H1 (cell line): ENCODE measurements around the gene DARS1. TPM values are rescaled to one million over a fixed set of nuclear protein-coding genes. Genes with fewer than 3 reads are reported as not detected.

Experiments used
- CHD2 ChIP-seq: IDR thresholded peaks from 2 replicates; pipeline ENCODE4 v1.6.1; 2012; ENCODE audit warnings: low read length, improper control_type of control experiment
- EZH2 ChIP-seq: fragments of 200-600 bp; sonication (generic); IDR thresholded peaks from 2 replicates; pipeline ENCODE4 v1.7.1; 2012; ENCODE audit warnings: low read depth, mild to moderate bottlenecking, moderate library complexity, low read length, inconsistent platforms; ENCODE audit not compliant: severe bottlenecking
- FOSL1 ChIP-seq: IDR thresholded peaks from 2 replicates; pipeline ENCODE4 v1.6.1; 2011; ENCODE audit warnings: mild to moderate bottlenecking, low read depth, low read length, moderate library complexity; ENCODE audit not compliant: insufficient read depth
- KDM1A ChIP-seq: fragments of 200-600, 300-600 bp; sonication (generic); IDR thresholded peaks from 2 replicates; pipeline ENCODE4 v1.7.1; 2016; ENCODE audit warnings: mild to moderate bottlenecking, low read length, borderline replicate concordance
- RAD21 ChIP-seq, 2 experiments: IDR thresholded peaks in 1 of 2; conservative IDR thresholded peaks in 1 of 2; 2 replicates each; pipeline ENCODE4 v1.6.1; 2011; ENCODE audit warnings: low read depth in 2 of 2, low read length in 2 of 2, improper control_type of control experiment in 1 of 2, inconsistent platforms in 1 of 2, mild to moderate bottlenecking in 1 of 2, moderate library complexity in 1 of 2
- SAP30 ChIP-seq: fragments of 300-600 bp; sonication (generic); IDR thresholded peaks from 2 replicates; pipeline ENCODE4 v1.7.1; 2012; ENCODE audit warnings: low read length, moderate library complexity, mild to moderate bottlenecking, inconsistent platforms; ENCODE audit not compliant: insufficient read depth, insufficient replicate concordance
- SIN3A ChIP-seq, 2 experiments: IDR thresholded peaks in 1 of 2; conservative IDR thresholded peaks in 1 of 2; 2 replicates each; pipeline ENCODE4 v1.6.1; 2011 to 2012; ENCODE audit warnings: low read length in 2 of 2, improper control_type of control experiment in 1 of 2, low read depth in 1 of 2, mild to moderate bottlenecking in 1 of 2
- polyA plus RNA-seq, 7 experiments: library from polyadenylated mRNA; depleted of rRNA in 3 of 7; stranded (reverse) in 5 of 7; unstranded in 2 of 7; fragments of >200 nt in 5 of 7; fragments of 200-250 nt in 2 of 7; gene quantifications; 1 replicate in 5 of 7; 2 replicates in 1 of 7; 4 replicates in 1 of 7; pipeline versions ENCODE4 v1.2.1 to v1.2.3, GENCODE V29; 2011 to 2013; ENCODE audit warnings: missing spikeins in 2 of 7, mixed read lengths in 2 of 7
- total RNA-seq: library from RNA; stranded (reverse); fragmentation: NEBNext Ultra II Directional; extraction: Animal tissue kit (Norgen Biotek cat#: 25700); gene quantifications from 2 replicates; pipeline ENCODE4 v1.2.1, GENCODE V29; 2021
- TF ChIP-seq, protein P1 (sequence below): fragments of 300-600 bp; sonication (generic); IDR thresholded peaks from 2 replicates; pipeline ENCODE4 v1.7.1; 2012; ENCODE audit warnings: low read length, moderate library complexity, mild to moderate bottlenecking, inconsistent platforms; ENCODE audit not compliant: insufficient replicate concordance
- TF ChIP-seq, protein P2 (sequence below): IDR thresholded peaks from 2 replicates; pipeline ENCODE4 v1.6.1; 2011; ENCODE audit warnings: low read depth, mild to moderate bottlenecking, low read length; ENCODE audit not compliant: insufficient read depth

The DARS1 gene
- total and polyA plus RNA-seq, 2 of the 8 experiments (the other 6 are each of a cell fraction or from before 2014, with no cell fraction given) = 61.7 to 85.9 TPM

DNA sequence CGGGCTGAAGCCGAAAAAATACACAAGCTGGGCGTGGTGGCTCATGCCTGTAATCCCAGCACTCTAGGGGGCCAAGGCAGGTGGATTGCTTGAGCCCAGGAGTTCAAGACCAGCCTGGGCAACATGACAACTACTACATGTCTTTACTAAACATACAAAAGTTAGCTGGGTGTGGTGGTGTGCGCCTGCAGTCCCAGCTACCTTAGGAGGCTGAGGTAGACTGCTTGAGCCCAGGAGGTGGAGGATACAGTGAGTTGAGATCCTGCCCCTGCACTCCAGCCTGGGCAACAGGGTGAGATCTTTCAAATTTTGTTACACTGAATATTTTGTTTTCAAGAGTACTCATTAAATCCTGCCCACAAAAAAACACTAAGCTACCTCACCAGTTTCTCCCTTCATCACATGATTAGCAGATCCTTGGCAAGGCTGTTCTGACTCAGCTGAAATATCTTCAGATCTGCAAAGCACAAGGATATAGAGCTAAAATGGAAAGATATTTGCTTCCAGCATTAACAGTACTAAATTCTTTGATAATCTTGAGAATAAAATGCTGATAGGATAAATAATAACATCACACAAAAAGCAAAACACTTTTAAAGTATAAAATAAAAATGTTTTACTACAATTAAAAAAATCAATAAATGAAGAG lies 81.0 kb downstream of the DARS1 start (continued):
- TF ChIP-seq, protein P1, sequence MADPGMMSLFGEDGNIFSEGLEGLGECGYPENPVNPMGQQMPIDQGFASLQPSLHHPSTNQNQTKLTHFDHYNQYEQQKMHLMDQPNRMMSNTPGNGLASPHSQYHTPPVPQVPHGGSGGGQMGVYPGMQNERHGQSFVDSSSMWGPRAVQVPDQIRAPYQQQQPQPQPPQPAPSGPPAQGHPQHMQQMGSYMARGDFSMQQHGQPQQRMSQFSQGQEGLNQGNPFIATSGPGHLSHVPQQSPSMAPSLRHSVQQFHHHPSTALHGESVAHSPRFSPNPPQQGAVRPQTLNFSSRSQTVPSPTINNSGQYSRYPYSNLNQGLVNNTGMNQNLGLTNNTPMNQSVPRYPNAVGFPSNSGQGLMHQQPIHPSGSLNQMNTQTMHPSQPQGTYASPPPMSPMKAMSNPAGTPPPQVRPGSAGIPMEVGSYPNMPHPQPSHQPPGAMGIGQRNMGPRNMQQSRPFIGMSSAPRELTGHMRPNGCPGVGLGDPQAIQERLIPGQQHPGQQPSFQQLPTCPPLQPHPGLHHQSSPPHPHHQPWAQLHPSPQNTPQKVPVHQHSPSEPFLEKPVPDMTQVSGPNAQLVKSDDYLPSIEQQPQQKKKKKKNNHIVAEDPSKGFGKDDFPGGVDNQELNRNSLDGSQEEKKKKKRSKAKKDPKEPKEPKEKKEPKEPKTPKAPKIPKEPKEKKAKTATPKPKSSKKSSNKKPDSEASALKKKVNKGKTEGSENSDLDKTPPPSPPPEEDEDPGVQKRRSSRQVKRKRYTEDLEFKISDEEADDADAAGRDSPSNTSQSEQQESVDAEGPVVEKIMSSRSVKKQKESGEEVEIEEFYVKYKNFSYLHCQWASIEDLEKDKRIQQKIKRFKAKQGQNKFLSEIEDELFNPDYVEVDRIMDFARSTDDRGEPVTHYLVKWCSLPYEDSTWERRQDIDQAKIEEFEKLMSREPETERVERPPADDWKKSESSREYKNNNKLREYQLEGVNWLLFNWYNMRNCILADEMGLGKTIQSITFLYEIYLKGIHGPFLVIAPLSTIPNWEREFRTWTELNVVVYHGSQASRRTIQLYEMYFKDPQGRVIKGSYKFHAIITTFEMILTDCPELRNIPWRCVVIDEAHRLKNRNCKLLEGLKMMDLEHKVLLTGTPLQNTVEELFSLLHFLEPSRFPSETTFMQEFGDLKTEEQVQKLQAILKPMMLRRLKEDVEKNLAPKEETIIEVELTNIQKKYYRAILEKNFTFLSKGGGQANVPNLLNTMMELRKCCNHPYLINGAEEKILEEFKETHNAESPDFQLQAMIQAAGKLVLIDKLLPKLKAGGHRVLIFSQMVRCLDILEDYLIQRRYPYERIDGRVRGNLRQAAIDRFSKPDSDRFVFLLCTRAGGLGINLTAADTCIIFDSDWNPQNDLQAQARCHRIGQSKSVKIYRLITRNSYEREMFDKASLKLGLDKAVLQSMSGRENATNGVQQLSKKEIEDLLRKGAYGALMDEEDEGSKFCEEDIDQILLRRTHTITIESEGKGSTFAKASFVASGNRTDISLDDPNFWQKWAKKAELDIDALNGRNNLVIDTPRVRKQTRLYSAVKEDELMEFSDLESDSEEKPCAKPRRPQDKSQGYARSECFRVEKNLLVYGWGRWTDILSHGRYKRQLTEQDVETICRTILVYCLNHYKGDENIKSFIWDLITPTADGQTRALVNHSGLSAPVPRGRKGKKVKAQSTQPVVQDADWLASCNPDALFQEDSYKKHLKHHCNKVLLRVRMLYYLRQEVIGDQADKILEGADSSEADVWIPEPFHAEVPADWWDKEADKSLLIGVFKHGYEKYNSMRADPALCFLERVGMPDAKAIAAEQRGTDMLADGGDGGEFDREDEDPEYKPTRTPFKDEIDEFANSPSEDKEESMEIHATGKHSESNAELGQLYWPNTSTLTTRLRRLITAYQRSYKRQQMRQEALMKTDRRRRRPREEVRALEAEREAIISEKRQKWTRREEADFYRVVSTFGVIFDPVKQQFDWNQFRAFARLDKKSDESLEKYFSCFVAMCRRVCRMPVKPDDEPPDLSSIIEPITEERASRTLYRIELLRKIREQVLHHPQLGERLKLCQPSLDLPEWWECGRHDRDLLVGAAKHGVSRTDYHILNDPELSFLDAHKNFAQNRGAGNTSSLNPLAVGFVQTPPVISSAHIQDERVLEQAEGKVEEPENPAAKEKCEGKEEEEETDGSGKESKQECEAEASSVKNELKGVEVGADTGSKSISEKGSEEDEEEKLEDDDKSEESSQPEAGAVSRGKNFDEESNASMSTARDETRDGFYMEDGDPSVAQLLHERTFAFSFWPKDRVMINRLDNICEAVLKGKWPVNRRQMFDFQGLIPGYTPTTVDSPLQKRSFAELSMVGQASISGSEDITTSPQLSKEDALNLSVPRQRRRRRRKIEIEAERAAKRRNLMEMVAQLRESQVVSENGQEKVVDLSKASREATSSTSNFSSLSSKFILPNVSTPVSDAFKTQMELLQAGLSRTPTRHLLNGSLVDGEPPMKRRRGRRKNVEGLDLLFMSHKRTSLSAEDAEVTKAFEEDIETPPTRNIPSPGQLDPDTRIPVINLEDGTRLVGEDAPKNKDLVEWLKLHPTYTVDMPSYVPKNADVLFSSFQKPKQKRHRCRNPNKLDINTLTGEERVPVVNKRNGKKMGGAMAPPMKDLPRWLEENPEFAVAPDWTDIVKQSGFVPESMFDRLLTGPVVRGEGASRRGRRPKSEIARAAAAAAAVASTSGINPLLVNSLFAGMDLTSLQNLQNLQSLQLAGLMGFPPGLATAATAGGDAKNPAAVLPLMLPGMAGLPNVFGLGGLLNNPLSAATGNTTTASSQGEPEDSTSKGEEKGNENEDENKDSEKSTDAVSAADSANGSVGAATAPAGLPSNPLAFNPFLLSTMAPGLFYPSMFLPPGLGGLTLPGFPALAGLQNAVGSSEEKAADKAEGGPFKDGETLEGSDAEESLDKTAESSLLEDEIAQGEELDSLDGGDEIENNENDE = no peak
- TF ChIP-seq CHD2 (no peak), EZH2 (no peak), KDM1A (no peak), SAP30 (no peak), FOSL1 (no peak), SIN3A (conservative IDR thresholded peaks at IDR 0.05 in 1 of 2, IDR thresholded peaks at IDR 0.05 in 1 of 2; ENCODE audit: low read depth in 1 of 2, low read length in 2 of 2) (no peak), RAD21 (IDR thresholded peaks at IDR 0.05 in 1 of 2, conservative IDR thresholded peaks at IDR 0.05 in 1 of 2; ENCODE audit: low read depth in 2 of 2, low read length in 2 of 2) (no peak)
- TF ChIP-seq, protein P2, sequence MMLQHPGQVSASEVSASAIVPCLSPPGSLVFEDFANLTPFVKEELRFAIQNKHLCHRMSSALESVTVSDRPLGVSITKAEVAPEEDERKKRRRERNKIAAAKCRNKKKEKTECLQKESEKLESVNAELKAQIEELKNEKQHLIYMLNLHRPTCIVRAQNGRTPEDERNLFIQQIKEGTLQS = no peak
